ENCODE data around the gene IL4R. TPM values are rescaled to one million over a fixed set of nuclear protein-coding genes. Genes with fewer than 3 reads are reported as not detected.

The IL4R gene
- total RNA-seq, 1 donor from 2014 or later: 45.7 TPM

- H3K27me3 Mint-ChIP-seq (ENCODE audit: unreplicated experiment): peaks cover 2% of the 10 kb centered on the region
- no peak overlapping the region for H3K27ac Mint-ChIP-seq (ENCODE audit: unreplicated experiment)
- no peak overlapping the region for H3K4me3 Mint-ChIP-seq (ENCODE audit: unreplicated experiment)
- no peaks in the 10 kb centered on the region for H3K36me3 Mint-ChIP-seq (ENCODE audit: low read depth, unreplicated experiment)
- TF ChIP-seq, protein P1, sequence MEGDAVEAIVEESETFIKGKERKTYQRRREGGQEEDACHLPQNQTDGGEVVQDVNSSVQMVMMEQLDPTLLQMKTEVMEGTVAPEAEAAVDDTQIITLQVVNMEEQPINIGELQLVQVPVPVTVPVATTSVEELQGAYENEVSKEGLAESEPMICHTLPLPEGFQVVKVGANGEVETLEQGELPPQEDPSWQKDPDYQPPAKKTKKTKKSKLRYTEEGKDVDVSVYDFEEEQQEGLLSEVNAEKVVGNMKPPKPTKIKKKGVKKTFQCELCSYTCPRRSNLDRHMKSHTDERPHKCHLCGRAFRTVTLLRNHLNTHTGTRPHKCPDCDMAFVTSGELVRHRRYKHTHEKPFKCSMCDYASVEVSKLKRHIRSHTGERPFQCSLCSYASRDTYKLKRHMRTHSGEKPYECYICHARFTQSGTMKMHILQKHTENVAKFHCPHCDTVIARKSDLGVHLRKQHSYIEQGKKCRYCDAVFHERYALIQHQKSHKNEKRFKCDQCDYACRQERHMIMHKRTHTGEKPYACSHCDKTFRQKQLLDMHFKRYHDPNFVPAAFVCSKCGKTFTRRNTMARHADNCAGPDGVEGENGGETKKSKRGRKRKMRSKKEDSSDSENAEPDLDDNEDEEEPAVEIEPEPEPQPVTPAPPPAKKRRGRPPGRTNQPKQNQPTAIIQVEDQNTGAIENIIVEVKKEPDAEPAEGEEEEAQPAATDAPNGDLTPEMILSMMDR (IDR thresholded peaks at IDR 0.05; ENCODE audit: unreplicated experiment): no peak
- no peaks in the 10 kb centered on the region for H3K4me1 Mint-ChIP-seq (ENCODE audit: unreplicated experiment)
- no peaks in the 10 kb centered on the region for H3K9me3 Mint-ChIP-seq (ENCODE audit: unreplicated experiment)
- DNase-seq (ENCODE audit: low spot score): no peak
Observed at GRCh38 chr16:27405546-27406451, 92.0 kb downstream of the IL4R start.

- DNase-seq (ENCODE audit: low spot score): no peak
- no peaks in the 10 kb centered on the region for H3K36me3 Mint-ChIP-seq (ENCODE audit: low read depth, unreplicated experiment)
- TF ChIP-seq, protein P1 (IDR thresholded peaks at IDR 0.05; ENCODE audit: unreplicated experiment): no peak
Observed at GRCh38 chr16:27406511-27407128, 92.8 kb downstream of the IL4R start.

GRCh38 chr16:27407133-27407532 lies 93.4 kb downstream of the IL4R start:
- Mint-ChIP-seq H3K27ac (ENCODE audit: unreplicated experiment) (no peak overlapping the region), H3K4me1 (ENCODE audit: unreplicated experiment) (no peaks in the 10 kb centered on the region), H3K9me3 (ENCODE audit: unreplicated experiment) (no peaks in the 10 kb centered on the region), H3K36me3 (ENCODE audit: low read depth, unreplicated experiment) (no peaks in the 10 kb centered on the region), H3K4me3 (ENCODE audit: unreplicated experiment) (no peak overlapping the region), H3K27me3 (ENCODE audit: unreplicated experiment) (peaks cover 2% of the 10 kb centered on the region)
- DNase-seq (ENCODE audit: low spot score): no peak
- TF ChIP-seq, protein P1 (IDR thresholded peaks at IDR 0.05; ENCODE audit: unreplicated experiment): no peak

More at GRCh38 chr16:27406511-27407128, 92.8 kb downstream of the IL4R start:
- no peaks in the 10 kb centered on the region for H3K4me1 Mint-ChIP-seq (ENCODE audit: unreplicated experiment)
- H3K9me3 Mint-ChIP-seq (ENCODE audit: unreplicated experiment): no peaks in the 10 kb centered on the region
- H3K4me3 Mint-ChIP-seq (ENCODE audit: unreplicated experiment): no peak overlapping the region
- no peak overlapping the region for H3K27ac Mint-ChIP-seq (ENCODE audit: unreplicated experiment)
- H3K27me3 Mint-ChIP-seq (ENCODE audit: unreplicated experiment): peaks cover 2% of the 10 kb centered on the region

DNA sequence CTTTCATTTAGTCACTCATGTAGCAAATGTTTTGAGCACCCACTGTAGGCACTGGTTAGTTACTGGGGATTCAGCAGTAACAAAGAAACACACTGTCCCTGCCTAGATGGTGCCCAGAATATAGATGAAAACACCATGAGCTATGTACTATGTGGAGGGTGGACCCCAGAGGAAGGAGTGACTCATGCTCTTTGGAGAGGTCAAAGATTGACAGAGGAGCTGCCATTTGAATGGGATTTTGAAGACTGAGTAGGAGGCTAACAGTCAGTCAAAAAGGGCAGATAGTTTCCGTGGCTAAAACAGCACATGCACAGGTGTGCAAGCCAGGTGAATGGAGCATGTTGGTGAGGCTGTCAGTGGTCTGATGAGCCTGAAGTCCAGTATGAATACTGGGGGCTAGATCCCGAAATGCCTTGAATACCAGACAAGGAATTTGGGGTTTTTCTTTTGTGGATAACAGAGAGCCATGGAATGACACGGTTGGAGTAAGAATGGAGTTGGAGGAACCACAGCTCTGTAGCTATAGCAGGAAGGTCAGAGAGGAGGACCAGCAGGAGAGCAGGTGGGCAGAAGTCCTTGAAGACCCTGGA lies 94.3 kb downstream of the IL4R start:
- Mint-ChIP-seq H3K4me1 (ENCODE audit: unreplicated experiment) (no peaks in the 10 kb centered on the region), H3K36me3 (ENCODE audit: low read depth, unreplicated experiment) (no peaks in the 10 kb centered on the region), H3K9me3 (ENCODE audit: unreplicated experiment) (no peaks in the 10 kb centered on the region), H3K27me3 (ENCODE audit: unreplicated experiment) (no peaks in the 10 kb centered on the region), H3K27ac (ENCODE audit: unreplicated experiment) (no peak overlapping the region), H3K4me3 (ENCODE audit: unreplicated experiment) (no peak overlapping the region)
- DNase-seq (ENCODE audit: low spot score): no peak
- TF ChIP-seq, protein P1 (IDR thresholded peaks at IDR 0.05; ENCODE audit: unreplicated experiment): no peak
